Vagina (tissue), 2 donors: ENCODE results near the gene WWOX.
"Not testable (repeated sequence)": the region's sequence is repeated elsewhere in the genome, so short reads cannot be mapped to it uniquely, and the experiment has no call there.

Source experiments
- CTCF ChIP-seq, 3 experiments: fragments of 450-650 bp in 2 of 3; fragments of 200-600 bp in 1 of 3; sonication (generic) in 1 of 3; IDR thresholded peaks; one replicate each; pipeline ENCODE4 v1.5.1; 2017 to 2019; ENCODE audit warnings: antibody characterized with exemption in 3 of 3, mild to moderate bottlenecking in 2 of 3, moderate library complexity in 2 of 3
- POLR2AphosphoS5 ChIP-seq, 2 donors: sonication (generic); formaldehyde crosslinking; IDR thresholded peaks; one replicate each; pipeline ENCODE4 v1.9.0; 2017; ENCODE audit warnings: antibody characterized with exemption in 2 of 2, mild to moderate bottlenecking in 2 of 2, low read depth in 1 of 2; ENCODE audit not compliant: insufficient read depth in 1 of 2

DNA sequence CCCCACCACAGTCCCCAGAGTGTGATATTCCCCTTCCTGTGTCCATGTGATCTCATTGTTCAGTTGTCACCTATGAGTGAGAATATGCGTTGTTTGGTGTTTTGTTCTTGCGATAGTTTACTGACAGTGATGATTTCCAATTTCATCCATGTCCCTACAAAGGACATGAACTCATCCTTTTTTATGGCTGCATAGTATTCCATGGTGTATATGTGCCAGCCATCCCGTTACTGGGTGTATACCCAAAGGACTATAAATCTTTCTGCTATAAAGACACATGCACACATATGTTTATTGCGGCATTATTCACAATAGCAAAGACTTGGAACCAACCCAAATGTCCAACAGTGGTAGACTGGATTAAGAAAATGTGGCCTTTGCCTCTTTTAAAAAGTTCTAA is 952.7 kb downstream of the WWOX start:
- TF ChIP-seq CTCF (IDR thresholded peaks at IDR 0.05); POLR2AphosphoS5 (IDR thresholded peaks at IDR 0.05; ENCODE audit: insufficient read depth in 1 of 2, low read depth in 1 of 2): not testable (repeated sequence)
